LoVo (cell line): ENCODE measurements around the gene TMPRSS6.

Experiments
- DNase-seq: peaks from one replicate; pipeline ENCODE4 v3.0.0-alpha.2; 2016; ENCODE audit warnings: low spot score

The TMPRSS6 gene

DNA sequence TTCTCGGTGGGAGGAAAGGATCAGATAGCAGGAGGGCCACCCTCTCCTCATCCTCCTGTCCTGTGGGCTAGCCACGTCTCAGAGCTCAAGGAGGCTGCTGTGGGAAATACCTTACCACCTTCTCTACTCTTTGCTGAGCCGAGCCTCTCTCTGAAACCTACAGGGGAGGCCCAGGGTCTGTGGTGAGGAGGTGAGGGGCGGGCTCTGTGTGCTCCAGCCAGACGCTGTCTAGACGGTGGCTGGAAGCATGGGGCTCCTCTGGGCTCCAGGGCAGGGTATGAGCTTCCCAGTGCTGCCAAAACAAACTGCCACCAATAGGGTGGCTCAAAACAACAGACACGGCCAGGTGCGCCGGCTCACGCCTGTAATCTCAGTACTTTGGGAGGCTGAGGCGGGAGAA is 5.5 kb upstream of the TMPRSS6 start:
- DNase-seq, result no peak

DNA sequence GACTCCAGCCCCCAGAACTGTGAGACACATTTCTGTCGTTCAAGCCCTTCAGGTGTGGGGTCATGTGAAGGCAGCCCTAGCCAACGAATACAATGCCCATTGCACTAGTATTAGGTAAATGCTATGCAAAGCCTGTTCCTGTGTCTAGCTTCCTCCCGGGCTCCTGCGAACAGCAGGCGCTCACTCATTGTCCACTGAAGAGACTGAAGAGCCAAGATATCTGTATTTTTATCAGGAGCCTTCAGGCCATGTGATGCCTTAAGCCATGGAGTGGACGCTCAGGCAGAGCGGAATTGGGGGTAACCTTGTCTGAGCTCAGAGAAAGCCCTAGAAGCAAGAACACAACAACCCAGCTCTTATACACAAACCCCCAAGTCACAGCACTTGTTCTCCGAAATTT is 4.2 kb upstream of the TMPRSS6 start:
- no peak for DNase-seq

DNA sequence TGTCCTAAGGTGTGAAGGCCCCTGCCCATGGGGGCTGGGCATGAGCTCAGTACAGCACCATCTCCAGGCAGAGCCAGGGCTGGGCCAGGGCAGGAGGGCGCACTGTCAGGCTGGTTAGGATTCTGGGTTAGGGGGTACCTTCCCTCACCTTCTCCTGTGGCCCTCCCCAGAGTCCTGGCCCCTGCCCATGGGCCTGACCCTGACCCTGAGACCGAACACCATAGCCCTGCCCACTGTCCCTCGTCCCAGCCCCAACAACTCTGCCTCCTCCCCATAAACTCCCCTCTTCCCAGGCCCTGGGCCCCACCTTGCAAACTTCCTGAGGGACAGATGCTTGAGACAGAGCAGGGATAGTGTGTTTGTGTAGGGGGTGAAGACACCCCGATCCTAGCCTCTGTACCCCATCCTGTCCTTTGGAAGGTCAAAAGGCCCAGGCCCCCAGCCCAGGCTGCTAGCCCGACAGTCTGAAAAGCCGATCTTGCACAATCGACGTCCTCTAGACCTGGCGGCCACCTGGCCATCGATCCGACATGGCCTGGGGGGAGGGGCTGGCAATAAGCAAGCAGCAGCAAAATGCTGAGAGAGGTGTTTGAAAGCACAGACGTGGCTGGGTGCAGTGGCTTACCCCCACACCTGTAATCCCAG is 2.7 kb upstream of the TMPRSS6 start:
- no peak for DNase-seq

DNA sequence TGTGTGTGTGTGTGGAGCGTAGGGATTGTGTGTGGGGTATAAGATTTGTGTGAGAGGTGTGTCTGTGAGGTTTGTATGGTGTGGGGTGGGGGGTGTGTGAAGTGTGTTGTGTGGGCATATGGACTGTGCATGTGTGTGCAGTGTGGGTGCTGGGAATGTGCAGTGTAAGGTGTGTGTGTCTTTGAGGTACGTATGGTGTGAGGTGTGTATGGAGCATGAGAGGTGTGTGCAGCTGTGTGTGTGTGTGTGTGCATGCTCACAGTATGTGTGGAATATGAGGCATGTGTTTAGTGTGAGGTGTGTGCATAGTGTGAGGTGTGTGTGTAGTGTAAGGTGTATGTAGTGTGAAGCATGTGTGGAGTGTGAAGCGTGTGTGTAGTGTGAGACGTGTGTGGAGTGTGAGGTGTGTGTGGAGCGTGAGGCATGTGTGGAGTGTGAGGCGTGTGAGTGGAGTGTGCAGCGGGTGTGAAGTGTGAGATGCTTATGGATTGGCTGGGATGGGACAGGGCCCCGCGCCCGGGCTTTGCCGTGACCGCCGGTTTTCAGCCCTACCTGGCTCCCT is 1.7 kb upstream of the TMPRSS6 start:
- no peak for DNase-seq

DNA sequence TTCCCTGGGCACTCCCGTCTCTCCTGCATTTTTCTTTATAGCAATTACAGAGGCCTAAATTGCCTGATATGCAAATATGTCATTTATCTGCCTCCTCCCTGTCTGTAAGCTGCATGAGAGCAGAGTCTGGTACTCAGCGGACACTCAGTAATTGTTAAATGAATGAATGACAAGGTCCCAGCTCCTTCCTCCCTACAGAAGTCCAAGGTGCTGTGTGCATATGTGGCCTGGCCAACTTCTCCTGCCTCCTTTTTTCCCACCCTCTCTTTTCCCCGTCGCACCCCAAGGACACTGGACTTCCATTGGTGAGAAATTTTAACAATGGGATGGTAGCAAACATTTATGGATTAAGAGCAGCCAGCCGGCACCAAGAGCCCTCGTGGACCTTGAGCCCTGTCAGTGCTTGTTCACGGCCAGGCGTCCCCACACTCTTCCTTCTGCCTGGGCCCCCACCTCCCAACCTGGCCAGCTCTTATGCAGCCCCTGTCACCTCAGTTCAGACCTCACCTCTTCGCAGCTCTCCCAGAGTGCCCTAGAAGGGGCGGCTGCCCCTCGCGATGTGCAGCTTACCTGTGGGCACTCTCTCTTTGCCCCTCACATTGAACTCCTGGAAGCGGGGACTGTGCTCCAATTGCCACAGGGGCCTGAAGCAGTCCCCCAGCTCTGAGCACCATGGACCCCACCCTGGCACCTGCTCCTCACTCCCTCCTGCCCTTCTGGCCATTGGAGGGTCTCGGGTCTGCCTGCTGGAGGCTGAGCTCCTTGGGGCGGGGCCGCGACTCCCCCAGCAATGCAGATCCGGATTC is 1.5 kb downstream of the TMPRSS6 start:
- no peak for DNase-seq

DNA sequence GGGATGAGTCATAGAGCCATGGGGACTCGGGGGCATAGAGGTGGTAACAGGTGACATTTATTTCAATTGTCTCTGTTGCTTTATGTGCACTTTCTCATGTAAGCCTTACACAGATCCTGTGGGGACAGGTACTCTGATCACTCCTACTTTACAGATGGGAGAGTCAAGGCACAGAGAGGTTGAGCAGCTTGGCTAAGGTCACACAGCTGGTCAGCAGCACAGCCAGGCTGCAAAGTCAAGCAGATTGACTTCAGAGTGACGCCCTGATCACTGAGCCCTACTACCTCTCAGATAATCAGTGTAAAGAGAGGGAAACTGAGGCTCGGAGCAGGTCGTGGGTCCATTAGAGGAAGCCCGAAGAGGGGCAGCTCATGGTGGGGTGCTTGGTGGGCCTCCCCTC is 3.5 kb downstream of the TMPRSS6 start:
- no peak for DNase-seq

DNA sequence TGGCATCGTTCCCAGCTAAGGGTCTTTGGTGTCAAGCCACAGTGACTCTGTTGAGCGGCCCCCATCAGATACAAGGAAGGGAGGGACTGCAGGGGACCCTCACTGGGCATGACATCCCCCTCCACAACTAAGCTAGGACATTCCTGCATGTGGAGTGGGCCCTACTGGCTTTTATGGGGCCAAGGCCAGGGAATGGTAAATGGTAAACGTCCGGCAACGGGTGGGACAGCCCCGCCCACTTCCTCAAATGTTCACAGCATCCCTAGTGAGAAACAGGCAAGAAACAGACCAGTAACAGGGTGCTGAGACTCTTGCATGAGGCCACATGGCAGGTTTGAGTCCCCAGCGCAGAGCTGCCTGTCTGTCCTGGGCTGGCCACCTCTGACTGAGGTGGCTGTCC is 4.4 kb downstream of the TMPRSS6 start:
- no peak for DNase-seq

DNA sequence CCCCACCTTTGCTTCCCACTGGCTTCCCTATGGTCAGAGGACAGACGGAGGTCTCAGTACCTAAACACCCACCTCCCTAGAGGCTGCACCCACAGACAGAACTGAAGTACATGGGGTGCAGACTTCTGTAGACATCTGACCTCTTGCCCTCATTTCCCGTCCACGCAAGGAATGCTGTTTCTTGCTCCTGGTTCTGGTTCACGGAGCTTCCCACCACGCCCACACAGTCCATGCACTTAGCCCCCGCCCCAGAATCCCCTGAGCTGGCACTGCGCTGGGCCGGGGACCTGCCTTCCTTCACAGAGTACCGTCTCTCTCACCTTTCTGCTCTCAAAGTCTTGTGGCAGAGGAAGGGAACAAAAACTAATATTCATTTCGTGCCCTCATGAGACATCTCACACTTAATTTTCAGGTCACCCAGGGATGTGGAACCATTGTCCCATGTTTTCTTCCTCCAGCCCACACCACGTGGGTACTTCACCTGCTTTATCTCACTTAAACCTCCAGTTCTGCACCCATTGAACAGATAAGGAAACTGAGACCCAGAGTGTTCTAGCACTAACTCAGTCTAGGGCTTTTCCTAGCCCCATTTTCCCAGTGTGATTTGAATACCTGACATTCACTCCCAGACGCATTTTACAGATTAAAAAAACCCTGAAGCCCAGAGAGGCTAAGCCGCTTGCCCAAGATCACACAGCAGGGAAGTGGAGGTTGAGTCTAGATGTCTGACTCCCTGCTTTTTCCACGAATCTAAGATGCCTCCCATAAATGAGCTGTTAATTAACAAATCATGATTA is 5.7 kb downstream of the TMPRSS6 start:
- no peak for DNase-seq

DNA sequence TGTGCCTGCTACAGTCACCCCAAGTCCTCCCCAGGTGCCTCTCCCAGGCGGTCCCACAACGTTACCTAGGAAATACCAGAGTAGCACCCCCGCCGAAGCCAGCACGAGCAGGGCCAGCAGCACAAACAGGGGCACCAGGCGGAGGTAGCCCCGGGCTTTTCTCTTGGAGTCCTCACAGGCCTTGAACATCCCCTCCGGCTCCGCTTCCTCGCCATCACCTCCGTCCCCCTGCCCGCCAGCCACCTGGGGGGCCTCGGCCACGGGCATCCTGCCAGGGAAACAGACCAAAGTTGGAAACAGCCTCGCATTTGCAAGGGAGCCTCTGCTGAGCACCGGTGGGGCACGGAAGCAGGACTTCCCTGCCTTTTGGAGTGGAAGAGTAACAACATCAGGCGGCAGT is 6.4 kb downstream of the TMPRSS6 start:
- no peak for DNase-seq

DNA sequence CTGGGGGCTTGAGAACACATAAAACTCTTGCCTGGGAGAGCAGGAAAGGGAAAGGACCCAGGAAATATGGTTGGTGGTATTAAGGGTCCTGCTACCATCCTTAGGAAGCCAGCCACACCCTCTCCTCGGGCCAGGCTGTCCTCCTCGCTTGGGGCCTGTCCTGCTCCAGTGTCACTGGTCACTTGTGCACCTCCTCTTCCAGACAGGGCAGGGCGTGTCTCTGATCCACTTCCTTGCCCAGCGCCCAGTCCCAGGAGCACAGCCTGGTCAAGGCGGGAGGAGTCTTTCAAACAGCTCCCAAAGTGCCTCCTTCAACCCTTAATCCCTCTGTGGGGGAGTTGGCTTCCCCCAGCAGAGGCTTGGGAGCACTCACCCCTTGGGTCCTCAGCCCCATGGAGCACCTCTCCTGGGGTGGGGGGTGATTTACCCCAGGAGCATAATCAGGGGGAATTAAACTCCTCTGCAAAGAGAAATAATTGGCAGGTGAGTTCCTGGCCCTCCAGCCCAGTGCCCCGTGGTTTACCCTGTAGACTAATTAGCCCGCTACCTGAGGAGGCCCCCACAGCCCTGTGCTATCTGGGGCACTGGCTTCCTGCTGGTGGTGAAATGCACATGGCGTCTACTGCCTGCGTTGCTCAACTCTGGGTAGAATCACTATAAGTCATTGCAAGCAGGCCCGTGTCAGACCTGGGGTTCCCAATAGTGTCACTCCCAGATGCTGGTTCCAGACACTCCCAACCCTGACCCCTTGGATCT is 8.0 kb downstream of the TMPRSS6 start:
- no peak for DNase-seq

DNA sequence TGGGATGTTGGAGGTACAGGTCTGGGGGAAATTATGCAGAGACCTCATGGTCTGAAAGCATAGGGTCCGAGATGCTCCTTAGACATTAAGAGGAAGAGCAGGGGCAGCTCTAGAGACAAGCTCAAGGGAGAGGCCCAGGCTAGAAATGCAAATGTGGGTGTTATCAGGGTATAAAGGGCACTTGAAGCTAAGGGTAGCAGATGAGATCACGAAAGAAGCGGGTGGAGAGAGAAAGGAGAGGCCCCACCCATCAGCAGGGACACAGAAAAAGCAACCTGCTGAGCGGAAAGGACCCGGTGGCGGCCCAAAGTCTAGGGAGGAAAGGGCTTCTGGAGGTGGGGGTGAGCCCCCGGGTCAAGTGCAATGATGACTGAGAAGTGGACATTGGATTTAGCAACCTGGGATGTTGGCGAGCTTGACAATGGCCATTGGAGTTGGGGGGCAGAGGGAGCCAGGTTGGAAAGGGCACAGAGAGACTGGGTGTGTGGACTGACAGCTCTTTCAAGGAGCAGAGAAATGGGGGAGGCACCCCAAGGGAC is 8.9 kb downstream of the TMPRSS6 start:
- no peak for DNase-seq

DNA sequence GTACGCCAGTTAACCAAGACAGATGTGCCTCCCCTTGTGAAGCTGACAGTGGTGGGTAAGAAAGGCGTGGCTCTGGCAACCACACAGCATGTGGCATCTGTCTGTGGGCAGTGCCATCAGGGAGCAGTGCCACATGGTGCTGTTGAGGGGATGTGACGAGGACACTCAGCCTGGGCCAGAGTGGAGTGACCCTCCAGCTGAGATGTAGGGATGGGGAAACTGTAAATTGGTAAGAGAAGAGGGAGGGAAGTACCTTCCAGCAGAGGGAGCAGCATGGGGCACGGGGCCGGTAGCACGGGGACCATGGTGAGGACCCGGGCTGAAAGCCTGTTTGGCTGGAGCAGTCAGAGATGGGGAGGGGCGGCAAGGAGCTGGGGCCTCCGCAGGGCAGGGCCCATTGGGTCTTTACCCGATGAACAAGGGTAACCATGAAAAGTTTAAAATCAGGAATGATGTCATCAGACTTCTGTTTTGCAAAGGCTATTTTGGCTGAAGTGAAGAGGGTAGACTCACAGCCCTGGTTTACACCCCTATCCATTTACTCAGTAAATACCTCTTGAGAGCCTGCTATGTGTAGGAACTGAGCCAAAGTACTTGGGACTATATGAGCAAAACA is 10.4 kb downstream of the TMPRSS6 start:
- DNase-seq, result no peak

DNA sequence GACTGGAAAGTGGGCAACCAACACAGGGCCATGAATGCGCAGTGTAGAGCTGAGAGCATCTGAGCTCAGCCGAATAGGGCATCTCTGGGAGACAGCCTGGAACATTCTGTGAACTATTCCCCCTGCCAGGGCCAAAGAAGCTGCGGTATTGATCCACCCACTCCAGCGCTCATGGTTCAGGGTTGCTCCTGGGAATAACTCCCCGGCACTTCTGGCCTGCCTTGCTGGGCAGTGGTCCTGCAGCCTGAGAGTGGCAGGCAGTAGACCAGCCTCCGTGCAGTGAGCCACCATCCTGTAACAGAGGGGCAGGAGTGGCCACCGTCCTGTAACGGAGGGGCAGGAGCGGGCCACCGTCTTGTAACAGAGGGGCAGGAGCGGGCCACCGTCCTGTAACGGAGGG is 12.2 kb downstream of the TMPRSS6 start:
- DNase-seq, result no peak

DNA sequence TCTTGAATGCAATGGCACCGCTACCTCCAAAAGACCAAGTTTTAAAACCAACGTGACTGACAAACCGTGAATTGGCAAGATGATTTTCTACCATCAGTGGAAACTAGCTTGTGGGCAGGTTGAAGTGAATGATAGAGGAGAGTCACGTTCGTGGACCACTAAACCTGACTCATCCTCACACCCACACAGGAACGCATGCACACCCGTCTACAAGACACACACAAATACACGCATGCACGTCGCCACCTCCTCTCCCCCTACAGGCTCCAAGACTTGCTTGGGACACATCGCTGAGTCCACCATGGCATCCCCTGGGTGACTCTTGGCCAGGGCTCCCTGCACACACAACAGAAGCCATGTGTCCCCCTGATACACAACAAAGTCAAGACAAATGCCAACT is 14.4 kb downstream of the TMPRSS6 start:
- DNase-seq, result no peak

DNA sequence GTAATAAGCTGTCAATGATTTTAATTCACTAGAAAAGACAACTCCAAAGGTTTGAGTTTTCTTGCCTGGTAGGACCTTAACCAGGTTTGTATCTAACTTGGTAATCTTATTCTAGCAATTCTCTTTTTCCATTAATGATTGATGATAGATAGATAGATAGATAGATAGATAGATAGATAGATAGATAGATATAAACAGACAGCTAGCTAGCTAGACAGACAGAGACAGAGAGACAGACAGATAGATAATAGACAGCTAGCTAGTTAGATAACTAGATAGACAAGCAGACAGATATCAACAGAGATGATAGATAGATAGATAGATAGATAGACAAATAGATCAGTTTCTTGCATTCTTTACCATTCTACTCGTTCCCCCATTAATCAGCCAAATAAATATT is 15.3 kb downstream of the TMPRSS6 start:
- DNase-seq, result no peak

DNA sequence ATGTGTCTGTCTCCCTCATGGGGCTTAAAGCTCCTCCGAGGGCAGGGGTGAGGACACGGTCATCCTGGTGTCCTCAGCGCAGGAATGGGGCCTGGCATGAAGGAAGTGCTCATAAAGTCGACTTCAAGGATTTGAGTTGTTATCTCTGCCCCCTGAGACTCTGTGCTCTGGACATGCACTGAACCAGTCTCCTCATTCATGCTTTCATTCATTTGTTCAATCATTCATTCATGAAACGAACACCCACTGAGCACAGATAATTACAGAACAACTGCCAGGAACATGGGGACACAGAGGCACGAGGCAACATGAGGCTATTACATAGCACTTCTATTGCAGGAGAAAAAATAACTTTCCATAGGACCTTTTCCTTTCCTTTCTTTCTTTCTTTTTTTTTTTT is 16.5 kb downstream of the TMPRSS6 start:
- no peak for DNase-seq

DNA sequence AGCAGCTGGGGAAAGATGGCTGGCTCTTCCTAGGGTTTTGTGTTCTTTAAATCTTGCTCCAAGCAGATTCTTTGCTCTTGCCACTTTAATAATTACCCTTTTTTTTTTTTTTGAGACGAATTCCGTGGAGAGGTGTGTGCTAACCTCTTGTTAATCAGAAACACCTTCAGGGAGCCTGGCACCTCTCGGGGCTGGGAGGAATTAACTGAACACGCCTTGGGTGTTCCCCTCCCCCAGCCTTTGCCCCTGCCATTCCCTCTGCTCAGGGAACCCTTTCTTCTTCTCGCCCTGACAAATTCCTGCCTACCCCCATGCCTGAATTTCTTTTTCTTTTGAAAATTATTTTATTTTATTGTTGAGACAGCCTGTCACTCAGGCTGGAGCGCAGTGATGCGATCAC is 17.5 kb downstream of the TMPRSS6 start:
- no peak for DNase-seq

DNA sequence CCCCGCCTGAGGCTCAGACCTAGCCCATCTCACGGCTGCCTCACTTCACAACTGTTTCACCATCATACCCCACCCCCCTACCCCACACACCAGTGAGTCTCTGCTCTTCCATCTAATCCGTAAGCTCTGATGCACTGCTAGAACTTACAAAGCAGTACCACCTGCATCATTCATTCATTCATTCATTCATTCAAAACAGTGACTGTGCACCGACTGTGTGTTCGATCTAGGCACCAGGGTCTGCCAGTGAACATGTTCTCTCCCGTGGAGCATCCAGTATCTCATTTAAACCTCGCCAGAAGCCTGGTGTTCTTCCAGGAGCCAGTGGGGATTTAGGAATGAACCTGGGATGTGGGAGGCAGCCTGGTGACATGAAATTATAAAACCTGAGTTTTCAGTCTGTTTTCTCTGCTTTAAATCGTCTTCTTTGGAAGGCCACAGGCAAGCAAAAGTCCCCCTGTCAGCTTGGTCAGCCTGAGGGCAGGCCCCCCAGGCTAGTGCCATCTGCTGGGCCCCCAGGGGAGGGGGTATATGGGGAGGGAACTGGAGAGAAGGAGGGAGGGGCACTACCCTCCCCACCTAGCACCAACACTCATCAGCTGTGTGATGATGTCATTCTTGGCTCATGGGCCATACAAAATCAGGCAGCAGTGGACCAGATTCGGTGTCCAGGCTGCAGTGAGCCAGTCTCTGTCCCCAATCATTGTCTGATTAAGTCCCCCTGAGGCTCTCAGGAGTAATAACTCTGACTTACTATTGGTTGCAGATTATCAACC is 18.4 kb downstream of the TMPRSS6 start:
- DNase-seq, result no peak

DNA sequence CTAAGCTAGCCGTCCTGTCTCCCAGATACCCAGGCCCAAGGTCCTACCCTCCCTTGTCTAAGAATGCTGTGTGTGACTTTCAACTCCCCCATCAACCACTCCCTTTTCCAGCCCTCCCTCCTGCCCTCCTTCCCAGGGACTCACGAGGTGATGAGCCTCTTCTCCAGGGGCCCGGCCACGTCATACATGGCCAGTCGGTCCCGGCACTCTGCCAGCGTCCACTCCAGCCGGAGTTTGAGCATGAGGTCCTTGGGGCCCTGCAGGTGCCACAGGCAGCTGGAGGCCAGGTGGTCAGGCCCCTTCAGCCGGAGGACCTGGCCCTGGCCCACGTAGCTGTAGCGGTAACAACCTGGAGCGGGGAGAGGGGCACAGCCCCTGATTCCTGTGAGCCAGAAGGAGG is 20.1 kb downstream of the TMPRSS6 start:
- DNase-seq, result no peak

DNA sequence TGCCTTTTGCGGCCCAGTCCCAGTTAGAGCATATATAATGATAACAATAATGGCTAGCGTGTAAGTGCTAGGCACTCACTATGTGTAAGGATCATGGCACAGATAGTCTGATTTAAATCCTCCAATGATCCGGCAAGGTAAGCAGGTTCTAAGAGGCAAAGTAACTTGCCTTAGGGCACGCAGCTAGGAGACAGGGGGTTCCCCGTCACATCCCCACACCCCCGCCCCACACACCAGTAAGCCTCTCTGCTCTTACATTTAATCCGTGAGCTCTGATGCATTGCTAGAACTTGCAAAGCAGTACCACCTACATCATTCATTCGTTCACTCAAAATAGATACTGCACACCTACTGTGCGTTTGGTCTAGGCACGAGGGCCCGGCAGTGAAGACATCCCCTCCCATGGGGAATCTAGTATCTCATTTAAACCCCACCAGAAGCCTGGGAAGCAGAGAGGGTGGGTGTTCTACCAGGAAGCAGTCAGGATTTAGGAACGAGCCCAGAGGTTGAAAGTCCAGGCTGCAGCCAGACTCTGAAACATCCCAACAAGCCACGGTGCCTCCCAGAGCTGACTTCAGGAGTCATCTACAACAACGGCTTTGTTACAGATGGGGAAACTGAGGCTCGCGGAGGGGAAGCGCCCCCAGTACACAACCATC is 20.6 kb downstream of the TMPRSS6 start:
- no peak for DNase-seq
